GM12878 (cell line): Measurements from ENCODE around the gene TECTB. TPM values are rescaled to one million over a fixed set of nuclear protein-coding genes. Genes with fewer than 3 reads are reported as not detected.

Experiments used
- ATAC-seq: fragments of 200-7000 bp; cut with Tn5 transposase; 3 replicates; pipeline ENCODE4 v1.9.1; 2020; ENCODE audit warnings: mild to moderate bottlenecking, moderate library complexity
- BruUV-seq: library from RNA; stranded (reverse); fragments of 400-500 nt; replicated peaks from 2 replicates; lab custom pipeline; 2021; lab: Mats Ljungman, UMichigan
- CTCF ChIA-PET: fragments of 300-600 bp; sonication (Branson Sonifier 250); formaldehyde crosslinking; extraction: SDS; loops from one replicate; lab custom pipeline; 2021; ENCODE audit warnings: inconsistent platforms; lab: Yijun Ruan, JAX
- POLR2A ChIA-PET: fragments of 350-600 bp; formaldehyde crosslinking; extraction: SDS; loops from one replicate; lab custom pipeline; 2021; ENCODE audit warnings: inconsistent platforms; lab: Charles Lee
- RAD21 ChIA-PET: fragments of 300-600 bp; sonication (Branson Sonifier 250); formaldehyde crosslinking; loops from one replicate; lab custom pipeline; 2023; ENCODE audit warnings: antibody characterized with exemption; ENCODE audit not compliant: unreplicated experiment; lab: Charles Lee
- SMC1A ChIA-PET: fragments of 300-600 bp; sonication (Branson Sonifier 250); formaldehyde crosslinking; loops from one replicate; lab custom pipeline; 2023; ENCODE audit not compliant: unreplicated experiment, uncharacterized antibody; lab: Charles Lee
- DNase-seq: peaks from one replicate; pipeline ENCODE4 v3.0.0-alpha.2; 2011; ENCODE audit warnings: low read depth, low spot score
- FAIRE-seq: peaks from 3 replicates; lab custom pipeline; 2011; peaks lifted over from hg19 to GRCh38; lab: Jason Lieb, UNC
- H2AFZ ChIP-seq: 2 replicates; pipeline ENCODE4 v1.6.0; 2011; ENCODE audit warnings: low read depth, low read length, control low read depth; ENCODE audit not compliant: control insufficient read depth
- H3K27ac ChIP-seq: 2 replicates; pipeline ENCODE4 v1.5.1; 2011; ENCODE audit warnings: control low read depth; ENCODE audit not compliant: control insufficient read depth, insufficient read depth
- H3K27me3 ChIP-seq, 2 experiments: replicated peaks in 1 of 2; 2 replicates each; pipeline versions ENCODE4 v1.6.0 to v1.6.1; 2011; ENCODE audit warnings: low read length in 1 of 2; ENCODE audit not compliant: control insufficient read depth in 2 of 2, insufficient read depth in 2 of 2
- H3K36me3 ChIP-seq, 2 experiments: 2 replicates each; pipeline ENCODE4 v1.5.1; 2011; ENCODE audit warnings: low read length in 1 of 2; ENCODE audit not compliant: control insufficient read depth in 2 of 2, insufficient read depth in 2 of 2
- H3K4me1 ChIP-seq: 2 replicates; pipeline ENCODE4 v1.6.1; 2011; ENCODE audit warnings: mild to moderate bottlenecking, low read length, moderate library complexity, mixed read lengths; ENCODE audit not compliant: control insufficient read depth, insufficient read depth
- H3K4me2 ChIP-seq: 2 replicates; pipeline ENCODE4 v1.6.0; 2011; ENCODE audit warnings: control low read depth; ENCODE audit not compliant: control insufficient read depth, insufficient read depth
- H3K4me3 ChIP-seq: fragments of 200-600 bp; sonication (generic); 2 replicates; pipeline ENCODE4 v1.5.1; 2016
- H3K79me2 ChIP-seq: 2 replicates; pipeline ENCODE4 v1.6.0; 2011; ENCODE audit warnings: low read length; ENCODE audit not compliant: control insufficient read depth, insufficient read depth
- H3K9ac ChIP-seq: 2 replicates; pipeline ENCODE4 v1.8.0; 2011; ENCODE audit warnings: low read length, control low read depth, mixed read lengths; ENCODE audit not compliant: control insufficient read depth, insufficient read depth
- H3K9me3 ChIP-seq: replicated peaks from 3 replicates; pipeline ENCODE4 v1.5.1; 2011; ENCODE audit warnings: mild to moderate bottlenecking, low read length; ENCODE audit not compliant: control insufficient read depth, insufficient read depth
- H4K20me1 ChIP-seq: 2 replicates; pipeline ENCODE4 v1.6.0; 2011; ENCODE audit not compliant: control insufficient read depth, insufficient read depth
- BMI1 ChIP-seq: fragments of 450-650 bp; IDR thresholded peaks from 2 replicates; pipeline ENCODE4 v1.6.1; 2016; ENCODE audit warnings: mild to moderate bottlenecking, moderate library complexity, borderline replicate concordance
- CHD4 ChIP-seq: fragments of 200-600 bp; sonication (generic); IDR thresholded peaks from 2 replicates; pipeline ENCODE4 v1.6.1; 2016; ENCODE audit warnings: mild to moderate bottlenecking
- HDAC6 ChIP-seq: fragments of 200-600 bp; sonication (generic); IDR thresholded peaks from one replicate; pipeline ENCODE4 v1.8.0; 2017; ENCODE audit warnings: antibody characterized with exemption; ENCODE audit not compliant: unreplicated experiment
- JUNB ChIP-seq: IDR thresholded peaks from 2 replicates; pipeline ENCODE4 v1.6.1; 2016; ENCODE audit warnings: antibody characterized with exemption, mild to moderate bottlenecking
- MEF2A ChIP-seq: IDR thresholded peaks from 2 replicates; pipeline ENCODE4 v1.6.1; 2011; ENCODE audit warnings: low read depth, mild to moderate bottlenecking, low read length, moderate library complexity; ENCODE audit not compliant: insufficient read depth
- NR2C2 ChIP-seq: IDR thresholded peaks from 2 replicates; pipeline ENCODE4 v1.6.1; 2011; ENCODE audit warnings: borderline replicate concordance, low read depth; ENCODE audit not compliant: control insufficient read depth, insufficient read length
- RAD51 ChIP-seq: fragments of 450-650 bp; IDR thresholded peaks from 2 replicates; pipeline ENCODE4 v1.6.1; 2016; ENCODE audit warnings: moderate library complexity, mild to moderate bottlenecking, inconsistent platforms
- TCF12 ChIP-seq: IDR thresholded peaks from 2 replicates; pipeline ENCODE4 v1.6.1; 2011; ENCODE audit warnings: low read depth, mild to moderate bottlenecking, low read length
- WGBS: methylation state at CpG from one replicate; pipeline ENCODE4 v1.1.6; 2016; ENCODE audit warnings: low lambda C conversion rate; ENCODE audit not compliant: insufficient replicate concordance, insufficient coverage; ENCODE audit errors: missing lambda C conversion rate; 5-methylcytosine and 5-hydroxymethylcytosine counted together
- in situ Hi-C: fragments of 300-500 bp; cut with MboI; formaldehyde crosslinking; loops from 9 replicates; pipeline ENCODE4 v1.14.3; 2018; ENCODE audit warnings: mixed read lengths
- intact Hi-C: fragments of 100-400 bp; cut with micrococcal nuclease; formaldehyde crosslinking; loops from one replicate; pipeline ENCODE4 v1.14.2; 2022; ENCODE audit not compliant: unreplicated experiment
- polyA plus RNA-seq, 11 experiments: library from polyadenylated mRNA; depleted of rRNA in 4 of 11; unstranded in 6 of 11; stranded (reverse) in 5 of 11; fragments of >200 nt; fragmentation: Nextera tagmentation in 4 of 11; fragmentation: Illumina TruSeq in 1 of 11; extraction: Ambion mirVana in 4 of 11; extraction: Trizol in 1 of 11; gene quantifications; 1 replicate in 1 of 11; 2 replicates in 10 of 11; pipeline versions ENCODE4 v1.2.1 to v1.2.3, GENCODE V29; 2011 to 2016; ENCODE audit warnings: inconsistent platforms in 2 of 11, missing spikeins in 2 of 11, low read depth in 1 of 11
- total RNA-seq, 4 experiments: library from RNA; depleted of rRNA in 3 of 4; stranded (reverse); fragments of >200 nt in 3 of 4; fragmentation: Illumina TruSeq in 1 of 4; extraction: Trizol in 1 of 4; gene quantifications; 2 replicates each; pipeline versions ENCODE4 v1.2.1 to v1.2.3, GENCODE V29; 2013 to 2021
- TF ChIP-seq, protein P1 (sequence below): fragments of 450-650 bp; IDR thresholded peaks from 2 replicates; pipeline ENCODE4 v1.6.1; 2018; ENCODE audit warnings: mild to moderate bottlenecking, low read depth, moderate library complexity; ENCODE audit not compliant: partially characterized antibody

The TECTB gene
- total and polyA plus RNA-seq, 10 of the 15 experiments (the other 5 are each of a cell fraction or from before 2014, with no cell fraction given) = not detected

DNA sequence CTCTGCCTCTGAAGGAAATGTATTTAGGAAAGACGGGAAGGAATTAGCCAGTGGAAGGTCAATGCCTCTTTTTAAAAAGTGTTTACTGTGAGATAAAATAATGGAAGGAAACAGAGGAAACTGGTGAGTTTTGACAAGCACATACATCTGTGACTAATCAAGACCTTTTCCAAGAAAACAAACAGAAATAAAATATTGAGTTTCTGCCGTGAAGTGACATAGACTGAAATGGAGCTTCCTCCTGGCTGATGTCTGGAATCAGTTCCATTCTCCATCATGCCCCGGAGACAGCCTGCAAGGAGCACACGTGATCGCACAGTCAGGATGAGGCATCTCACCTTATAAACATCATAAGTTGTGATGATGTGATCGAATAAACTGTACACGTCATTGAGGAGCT lies 30.7 kb downstream of the TECTB start:
- Histone ChIP-seq H3K9ac (no peak overlapping the region), H3K4me3 (no peak overlapping the region), H3K4me1 (no peaks in the 10 kb centered on the region), H3K27me3 (no peaks in the 10 kb centered on the region; a peak in 1 of 4 replicates), H3K36me3 (no peaks in the 10 kb centered on the region), H3K9me3 (no peaks in the 10 kb centered on the region), H3K27ac (no peak overlapping the region), H3K79me2 (no peaks in the 10 kb centered on the region), H4K20me1 (no peaks in the 10 kb centered on the region), H3K4me2 (no peak overlapping the region), H2AFZ (no peak overlapping the region)
- 58% methylated on average over 7 of the region's 7 CpGs for WGBS
- DNase-seq = no peak
- ChIA-PET POLR2A (no interaction called here), SMC1A (interaction anchor here (0.7 to 4.7 kb wide), 5 partner anchors 122 to 199 kb away, joined by 3 to 28 read pairs (median 3); no protein-coding TSS in a partner anchor), CTCF (interaction anchor here (0.7 to 5.8 kb wide), 10 partner anchors 9 to 177 kb away, joined by 3 to 42 read pairs (median 4); no protein-coding TSS in a partner anchor), RAD21 (interaction anchor here (1.1 to 2.4 kb wide), 2 partner anchors 13 to 177 kb away, joined by 4 to 5 read pairs; no protein-coding TSS in a partner anchor)
- no peak for TF ChIP-seq JUNB
- TF ChIP-seq BMI1 = no peak
- no peak for TF ChIP-seq RAD51
- no peak for TF ChIP-seq HDAC6
- TF ChIP-seq MEF2A = no peak
- TF ChIP-seq, protein P1, sequence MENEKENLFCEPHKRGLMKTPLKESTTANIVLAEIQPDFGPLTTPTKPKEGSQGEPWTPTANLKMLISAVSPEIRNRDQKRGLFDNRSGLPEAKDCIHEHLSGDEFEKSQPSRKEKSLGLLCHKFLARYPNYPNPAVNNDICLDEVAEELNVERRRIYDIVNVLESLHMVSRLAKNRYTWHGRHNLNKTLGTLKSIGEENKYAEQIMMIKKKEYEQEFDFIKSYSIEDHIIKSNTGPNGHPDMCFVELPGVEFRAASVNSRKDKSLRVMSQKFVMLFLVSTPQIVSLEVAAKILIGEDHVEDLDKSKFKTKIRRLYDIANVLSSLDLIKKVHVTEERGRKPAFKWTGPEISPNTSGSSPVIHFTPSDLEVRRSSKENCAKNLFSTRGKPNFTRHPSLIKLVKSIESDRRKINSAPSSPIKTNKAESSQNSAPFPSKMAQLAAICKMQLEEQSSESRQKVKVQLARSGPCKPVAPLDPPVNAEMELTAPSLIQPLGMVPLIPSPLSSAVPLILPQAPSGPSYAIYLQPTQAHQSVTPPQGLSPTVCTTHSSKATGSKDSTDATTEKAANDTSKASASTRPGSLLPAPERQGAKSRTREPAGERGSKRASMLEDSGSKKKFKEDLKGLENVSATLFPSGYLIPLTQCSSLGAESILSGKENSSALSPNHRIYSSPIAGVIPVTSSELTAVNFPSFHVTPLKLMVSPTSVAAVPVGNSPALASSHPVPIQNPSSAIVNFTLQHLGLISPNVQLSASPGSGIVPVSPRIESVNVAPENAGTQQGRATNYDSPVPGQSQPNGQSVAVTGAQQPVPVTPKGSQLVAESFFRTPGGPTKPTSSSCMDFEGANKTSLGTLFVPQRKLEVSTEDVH = no peak
- TF ChIP-seq CHD4 = no peak
- TF ChIP-seq NR2C2 = no peak
- TF ChIP-seq TCF12 = no peak
- in situ Hi-C loops (loop anchor here (5.0 kb wide), 1 partner anchor 177 kb away; no protein-coding TSS in a partner anchor), intact Hi-C loops (loop anchor here (1.0 to 10.0 kb wide), 3 partner anchors 177 to 1759 kb away; no protein-coding TSS in a partner anchor)
- no peak for FAIRE-seq
- BruUV-seq = no TSS peak
- no peak for ATAC-seq
